ENCODE results near the gene OPRM1. TPM values are rescaled to one million over a fixed set of nuclear protein-coding genes. Genes with fewer than 3 reads are reported as not detected.
"Not testable (repeated sequence)": the region's sequence is repeated elsewhere in the genome, so short reads cannot be mapped to it uniquely, and the experiment has no call there.

The OPRM1 gene
- total and polyA plus RNA-seq, 2 donors (not counting 1 experiment from before 2014, with no cell fraction given), result not detected

GRCh38 chr6:154169193-154169847 lies 130.3 kb downstream of the OPRM1 start:
- Mint-ChIP-seq H3K9me3 (ENCODE audit: insufficient read depth) (no peaks in the 10 kb centered on the region), H3K27ac (no peak overlapping the region), H3K4me1 (no peaks in the 10 kb centered on the region), H3K4me3 (no peak overlapping the region), H3K27me3 (peaks cover 4% of the 10 kb centered on the region)
- ChIA-PET POLR2A (no interaction called here), CTCF (no interaction called here)
- Histone ChIP-seq H3K36me3 (replicated peaks in 1 of 2; ENCODE audit: control extremely low read depth in 1 of 2, control insufficient read depth in 1 of 2, extremely low read depth in 1 of 2, insufficient read depth in 2 of 2, low read length in 1 of 2) (no peaks in the 10 kb centered on the region), H3K27me3 (replicated peaks in 1 of 4; ENCODE audit: control extremely low read depth in 1 of 4, control insufficient read depth in 3 of 4, insufficient read depth in 4 of 4, low read length in 3 of 4) (no peaks in the 10 kb centered on the region), H3K79me2 (ENCODE audit: control insufficient read depth, insufficient read depth, low read length) (no peaks in the 10 kb centered on the region), H3K9me3 (ENCODE audit: control extremely low read depth in 1 of 3, control insufficient read depth in 2 of 3, insufficient read depth in 1 of 3, low read length in 2 of 3) (peaks cover 0 to 14% (median 0%) of the 10 kb centered on the region in 3 donors), H2AFZ (ENCODE audit: insufficient read depth, low read depth, low read length, poor library complexity, severe bottlenecking) (no peak overlapping the region), H3K27ac (ENCODE audit: low read length in 2 of 2) (no peak overlapping the region), H3K9ac (ENCODE audit: low read length) (no peak overlapping the region), H4K20me1 (ENCODE audit: control insufficient read depth, insufficient read depth, low read length, poor library complexity, severe bottlenecking) (no peaks in the 10 kb centered on the region), H3K4me3 (ENCODE audit: control extremely low read depth in 1 of 5, extremely low read depth in 1 of 5, insufficient read depth in 1 of 5, low read depth in 2 of 5, low read length in 4 of 5) (no peak overlapping the region), H3K4me1 (ENCODE audit: control insufficient read depth in 2 of 2, insufficient read depth in 2 of 2, low read length in 2 of 2) (no peaks in the 10 kb centered on the region), H3K4me2 (replicated peaks; ENCODE audit: low read depth, low read length, poor library complexity, severe bottlenecking) (no peak overlapping the region)
- TF ChIP-seq EZH2 (IDR thresholded peaks at IDR 0.05; ENCODE audit: borderline replicate concordance, insufficient read depth, low read depth, low read length, poor library complexity, severe bottlenecking), result no peak
- no peak for TF ChIP-seq CTCF (IDR thresholded peaks at IDR 0.05)
- no peak for ATAC-seq (ENCODE audit: low read depth)
- WGBS (ENCODE audit: insufficient coverage), result 69% methylated on average over 3 of the region's 5 CpGs
- intact Hi-C loops (cut with micrococcal nuclease), result no loop called here
- DNase-seq, result no peak

- Mint-ChIP-seq H3K27ac (no peak overlapping the region), H3K27me3 (peaks cover 4% of the 10 kb centered on the region), H3K9me3 (ENCODE audit: insufficient read depth) (no peaks in the 10 kb centered on the region), H3K4me3 (no peak overlapping the region), H3K4me1 (no peaks in the 10 kb centered on the region)
- no peaks in the 10 kb centered on the region for H3K79me2 ChIP-seq (ENCODE audit: control insufficient read depth, insufficient read depth, low read length)
- CTCF ChIA-PET, result no interaction called here
- intact Hi-C loops (cut with micrococcal nuclease), result no loop called here
- DNase-seq, result no peak
- 88% methylated on average over 1 of the region's 2 CpGs for WGBS (ENCODE audit: insufficient coverage)
- no peak overlapping the region for H3K9ac ChIP-seq (ENCODE audit: low read length)
- no peak for TF ChIP-seq EZH2 (IDR thresholded peaks at IDR 0.05; ENCODE audit: borderline replicate concordance, insufficient read depth, low read depth, low read length, poor library complexity, severe bottlenecking)
- no peak for TF ChIP-seq CTCF (IDR thresholded peaks at IDR 0.05)
- no peak overlapping the region for H3K4me3 ChIP-seq (ENCODE audit: control extremely low read depth in 1 of 5, extremely low read depth in 1 of 5, insufficient read depth in 1 of 5, low read depth in 2 of 5, low read length in 4 of 5)
- no peaks in the 10 kb centered on the region for H4K20me1 ChIP-seq (ENCODE audit: control insufficient read depth, insufficient read depth, low read length, poor library complexity, severe bottlenecking)
- POLR2A ChIA-PET, result no interaction called here
- H3K9me3 ChIP-seq (ENCODE audit: control extremely low read depth in 1 of 3, control insufficient read depth in 2 of 3, insufficient read depth in 1 of 3, low read length in 2 of 3), result peaks cover 0 to 14% (median 0%) of the 10 kb centered on the region in 3 donors
- H3K36me3 ChIP-seq (replicated peaks in 1 of 2; ENCODE audit: control extremely low read depth in 1 of 2, control insufficient read depth in 1 of 2, extremely low read depth in 1 of 2, insufficient read depth in 2 of 2, low read length in 1 of 2), result no peaks in the 10 kb centered on the region
- no peaks in the 10 kb centered on the region for H3K27me3 ChIP-seq (replicated peaks in 1 of 4; ENCODE audit: control extremely low read depth in 1 of 4, control insufficient read depth in 3 of 4, insufficient read depth in 4 of 4, low read length in 3 of 4)
- H3K27ac ChIP-seq (ENCODE audit: low read length in 2 of 2), result no peak overlapping the region
- no peaks in the 10 kb centered on the region for H3K4me1 ChIP-seq (ENCODE audit: control insufficient read depth in 2 of 2, insufficient read depth in 2 of 2, low read length in 2 of 2)
- no peak overlapping the region for H3K4me2 ChIP-seq (replicated peaks; ENCODE audit: low read depth, low read length, poor library complexity, severe bottlenecking)
- ATAC-seq (ENCODE audit: low read depth), result no peak
- H2AFZ ChIP-seq (ENCODE audit: insufficient read depth, low read depth, low read length, poor library complexity, severe bottlenecking), result no peak overlapping the region
Measured at GRCh38 chr6:154170106-154170505, 131.1 kb downstream of the OPRM1 start.

GRCh38 chr6:154172393-154172792 lies 133.4 kb downstream of the OPRM1 start:
- CTCF ChIA-PET, result interaction anchor here (1.5 to 1.6 kb wide), 2 partner anchors 12 to 18 kb away, joined by 6 to 8 read pairs; no protein-coding TSS in a partner anchor
- H3K27me3 Mint-ChIP-seq; H3K27ac Mint-ChIP-seq; ATAC-seq (ENCODE audit: low read depth); H3K9me3 ChIP-seq (ENCODE audit: control extremely low read depth in 1 of 3, control insufficient read depth in 2 of 3, insufficient read depth in 1 of 3, low read length in 2 of 3); H2AFZ ChIP-seq (ENCODE audit: insufficient read depth, low read depth, low read length, poor library complexity, severe bottlenecking); POLR2A ChIA-PET; H3K4me2 ChIP-seq (replicated peaks; ENCODE audit: low read depth, low read length, poor library complexity, severe bottlenecking); H3K27ac ChIP-seq (ENCODE audit: low read length in 2 of 2); H3K9ac ChIP-seq (ENCODE audit: low read length); H4K20me1 ChIP-seq (ENCODE audit: control insufficient read depth, insufficient read depth, low read length, poor library complexity, severe bottlenecking); H3K36me3 ChIP-seq (replicated peaks in 1 of 2; ENCODE audit: control extremely low read depth in 1 of 2, control insufficient read depth in 1 of 2, extremely low read depth in 1 of 2, insufficient read depth in 2 of 2, low read length in 1 of 2); H3K4me3 Mint-ChIP-seq; H3K9me3 Mint-ChIP-seq (ENCODE audit: insufficient read depth); H3K27me3 ChIP-seq (replicated peaks in 1 of 4; ENCODE audit: control extremely low read depth in 1 of 4, control insufficient read depth in 3 of 4, insufficient read depth in 4 of 4, low read length in 3 of 4); DNase-seq; H3K4me1 ChIP-seq (ENCODE audit: control insufficient read depth in 2 of 2, insufficient read depth in 2 of 2, low read length in 2 of 2); H3K4me3 ChIP-seq (ENCODE audit: control extremely low read depth in 1 of 5, extremely low read depth in 1 of 5, insufficient read depth in 1 of 5, low read depth in 2 of 5, low read length in 4 of 5); H3K4me1 Mint-ChIP-seq; H3K79me2 ChIP-seq (ENCODE audit: control insufficient read depth, insufficient read depth, low read length); intact Hi-C loops (cut with micrococcal nuclease): not testable (repeated sequence)
- WGBS (ENCODE audit: insufficient coverage), result 94% methylated on average over 5 of the region's 5 CpGs
